ENCODE measurements around the gene UBASH3A.

The UBASH3A gene

GRCh38 chr21:42395905-42396651, 7.6 kb upstream of the UBASH3A start, which contains the start of gene TMPRSS3:
TMPRSS3 (minus strand) TSS chr21:42396052; CDS start chr21:42395417, 635 bp downstream.
- peaks cover 7% of the 10 kb centered on the region; the same call in 1 of the 2 replicates for H3K27me3 ChIP-seq (ENCODE audit: insufficient read depth, low read length)
- no peaks in the 10 kb centered on the region for H3K9me3 ChIP-seq (ENCODE audit: low read length)
- no peaks in the 10 kb centered on the region for H3K9me2 ChIP-seq (ENCODE audit: low read depth, low read length)
- no peak within 1 kb of the TSS for H3K9ac ChIP-seq (ENCODE audit: low read length)
- no peaks in the 10 kb centered on the region for H3K79me2 ChIP-seq (ENCODE audit: insufficient read depth, low read length)
- no peak within 1 kb of the TSS for H3K4me2 ChIP-seq (ENCODE audit: low read length)
- H3K4me1 ChIP-seq (ENCODE audit: insufficient read depth, low read length, severe bottlenecking), result peaks cover 8% of the 10 kb centered on the region
- H4K20me1 ChIP-seq (ENCODE audit: insufficient read depth, low read length), result no peaks in the 10 kb centered on the region
- no peak within 1 kb of the TSS for H3K4me3 ChIP-seq (ENCODE audit: low read depth, low read length, poor library complexity, severe bottlenecking)
- H2AFZ ChIP-seq (ENCODE audit: low read length), result no peak within 1 kb of the TSS
- no peaks in the 10 kb centered on the region for H3F3A ChIP-seq (ENCODE audit: insufficient read depth, low read length)
- no peaks in the 10 kb centered on the region for H3K36me3 ChIP-seq (ENCODE audit: insufficient read depth, low read length)
- H3K27ac ChIP-seq (ENCODE audit: low read depth, low read length, poor library complexity, severe bottlenecking), result no peak within 1 kb of the TSS
- TF ChIP-seq, protein P1, sequence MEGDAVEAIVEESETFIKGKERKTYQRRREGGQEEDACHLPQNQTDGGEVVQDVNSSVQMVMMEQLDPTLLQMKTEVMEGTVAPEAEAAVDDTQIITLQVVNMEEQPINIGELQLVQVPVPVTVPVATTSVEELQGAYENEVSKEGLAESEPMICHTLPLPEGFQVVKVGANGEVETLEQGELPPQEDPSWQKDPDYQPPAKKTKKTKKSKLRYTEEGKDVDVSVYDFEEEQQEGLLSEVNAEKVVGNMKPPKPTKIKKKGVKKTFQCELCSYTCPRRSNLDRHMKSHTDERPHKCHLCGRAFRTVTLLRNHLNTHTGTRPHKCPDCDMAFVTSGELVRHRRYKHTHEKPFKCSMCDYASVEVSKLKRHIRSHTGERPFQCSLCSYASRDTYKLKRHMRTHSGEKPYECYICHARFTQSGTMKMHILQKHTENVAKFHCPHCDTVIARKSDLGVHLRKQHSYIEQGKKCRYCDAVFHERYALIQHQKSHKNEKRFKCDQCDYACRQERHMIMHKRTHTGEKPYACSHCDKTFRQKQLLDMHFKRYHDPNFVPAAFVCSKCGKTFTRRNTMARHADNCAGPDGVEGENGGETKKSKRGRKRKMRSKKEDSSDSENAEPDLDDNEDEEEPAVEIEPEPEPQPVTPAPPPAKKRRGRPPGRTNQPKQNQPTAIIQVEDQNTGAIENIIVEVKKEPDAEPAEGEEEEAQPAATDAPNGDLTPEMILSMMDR (IDR thresholded peaks at IDR 0.05; ENCODE audit: low read length), result no peak
- TF ChIP-seq EZH2 (IDR thresholded peaks at IDR 0.05; ENCODE audit: borderline replicate concordance, low read length), result no peak

- Histone ChIP-seq H3K9me3 (ENCODE audit: low read length) (peaks cover 6% of the 10 kb centered on the region; the same call in 1 of the 2 replicates), H3K4me1 (ENCODE audit: insufficient read depth, low read length, severe bottlenecking) (peaks cover 8% of the 10 kb centered on the region), H4K20me1 (ENCODE audit: insufficient read depth, low read length) (no peaks in the 10 kb centered on the region), H3K27ac (ENCODE audit: low read depth, low read length, poor library complexity, severe bottlenecking) (no peak overlapping the region), H2AFZ (ENCODE audit: low read length) (no peak overlapping the region), H3K4me2 (ENCODE audit: low read length) (no peak overlapping the region), H3F3A (ENCODE audit: insufficient read depth, low read length) (no peaks in the 10 kb centered on the region), H3K4me3 (ENCODE audit: low read depth, low read length, poor library complexity, severe bottlenecking) (no peak overlapping the region), H3K27me3 (ENCODE audit: insufficient read depth, low read length) (peaks cover 10% of the 10 kb centered on the region), H3K36me3 (ENCODE audit: insufficient read depth, low read length) (no peaks in the 10 kb centered on the region), H3K9me2 (ENCODE audit: low read depth, low read length) (no peaks in the 10 kb centered on the region), H3K9ac (ENCODE audit: low read length) (no peak overlapping the region), H3K79me2 (ENCODE audit: insufficient read depth, low read length) (no peaks in the 10 kb centered on the region)
- no peak for TF ChIP-seq EZH2 (IDR thresholded peaks at IDR 0.05; ENCODE audit: borderline replicate concordance, low read length)
- TF ChIP-seq, protein P1 (IDR thresholded peaks at IDR 0.05; ENCODE audit: low read length), result no peak
Measured at GRCh38 chr21:42396799-42397745, 6.6 kb upstream of the UBASH3A start.

DNA sequence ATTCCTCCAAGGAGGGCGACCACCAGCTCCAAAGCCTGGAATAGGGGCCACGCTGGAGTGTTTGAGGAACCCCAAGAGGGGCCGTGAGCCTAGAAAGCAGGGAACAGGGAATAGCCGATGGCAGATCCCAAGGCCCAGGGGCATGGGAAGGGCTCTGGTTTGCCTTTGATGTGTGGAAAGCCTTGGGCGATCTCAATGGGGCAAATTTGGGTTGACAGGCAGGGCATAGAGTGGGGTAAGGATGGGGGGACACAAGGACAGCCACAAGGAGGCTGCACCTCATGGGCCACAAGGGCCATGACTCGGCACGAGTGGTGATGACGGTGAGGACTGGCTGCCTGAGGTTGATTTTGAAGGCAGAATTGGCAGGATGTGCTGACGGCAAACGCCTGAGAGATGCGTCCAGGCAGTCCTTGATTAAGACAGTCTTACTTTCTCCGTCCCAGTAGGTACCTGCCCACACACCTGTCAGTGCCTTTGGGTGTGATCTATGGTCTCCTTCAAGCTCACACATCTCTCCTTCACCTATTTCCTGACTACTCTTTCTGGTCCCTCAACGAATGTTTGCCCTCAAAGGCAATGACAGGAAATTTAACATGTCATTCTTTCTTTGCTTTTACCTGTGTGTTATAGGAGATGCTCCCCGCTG, 5.8 kb upstream of the UBASH3A start:
- no peak overlapping the region for H2AFZ ChIP-seq (ENCODE audit: low read length)
- H3K27ac ChIP-seq (ENCODE audit: low read depth, low read length, poor library complexity, severe bottlenecking), result no peak overlapping the region
- H3K79me2 ChIP-seq (ENCODE audit: insufficient read depth, low read length), result no peaks in the 10 kb centered on the region
- H4K20me1 ChIP-seq (ENCODE audit: insufficient read depth, low read length), result no peaks in the 10 kb centered on the region
- peaks cover 11% of the 10 kb centered on the region; the same call in 1 of the 2 replicates for H3K27me3 ChIP-seq (ENCODE audit: insufficient read depth, low read length)
- no peak overlapping the region for H3K9ac ChIP-seq (ENCODE audit: low read length)
- peaks cover 7% of the 10 kb centered on the region for H3K4me1 ChIP-seq (ENCODE audit: insufficient read depth, low read length, severe bottlenecking)
- no peaks in the 10 kb centered on the region for H3F3A ChIP-seq (ENCODE audit: insufficient read depth, low read length)
- H3K9me2 ChIP-seq (ENCODE audit: low read depth, low read length), result no peaks in the 10 kb centered on the region
- TF ChIP-seq, protein P1 (IDR thresholded peaks at IDR 0.05; ENCODE audit: low read length), result no peak
- no peak for TF ChIP-seq EZH2 (IDR thresholded peaks at IDR 0.05; ENCODE audit: borderline replicate concordance, low read length)
- no peak overlapping the region for H3K4me3 ChIP-seq (ENCODE audit: low read depth, low read length, poor library complexity, severe bottlenecking)
- H3K36me3 ChIP-seq (ENCODE audit: insufficient read depth, low read length), result no peaks in the 10 kb centered on the region
- no peak overlapping the region for H3K4me2 ChIP-seq (ENCODE audit: low read length)
- peaks cover 8% of the 10 kb centered on the region; the same call in 1 of the 2 replicates for H3K9me3 ChIP-seq (ENCODE audit: low read length)
